Stimulated activated CD8-positive, alpha-beta memory T cell treated with anti-CD3 and anti-CD28 coated beads, Interleukin-15, amount 100 ng/mL, for 4 hours (primary cell): Measurements from ENCODE around the gene GPR39.

Experiments used
- DNase-seq, 2 donors: peaks; one replicate each; pipeline ENCODE4 v3.0.0-alpha.2; 2020; ENCODE audit warnings: low read depth in 2 of 2

GPR39 gene

DNA sequence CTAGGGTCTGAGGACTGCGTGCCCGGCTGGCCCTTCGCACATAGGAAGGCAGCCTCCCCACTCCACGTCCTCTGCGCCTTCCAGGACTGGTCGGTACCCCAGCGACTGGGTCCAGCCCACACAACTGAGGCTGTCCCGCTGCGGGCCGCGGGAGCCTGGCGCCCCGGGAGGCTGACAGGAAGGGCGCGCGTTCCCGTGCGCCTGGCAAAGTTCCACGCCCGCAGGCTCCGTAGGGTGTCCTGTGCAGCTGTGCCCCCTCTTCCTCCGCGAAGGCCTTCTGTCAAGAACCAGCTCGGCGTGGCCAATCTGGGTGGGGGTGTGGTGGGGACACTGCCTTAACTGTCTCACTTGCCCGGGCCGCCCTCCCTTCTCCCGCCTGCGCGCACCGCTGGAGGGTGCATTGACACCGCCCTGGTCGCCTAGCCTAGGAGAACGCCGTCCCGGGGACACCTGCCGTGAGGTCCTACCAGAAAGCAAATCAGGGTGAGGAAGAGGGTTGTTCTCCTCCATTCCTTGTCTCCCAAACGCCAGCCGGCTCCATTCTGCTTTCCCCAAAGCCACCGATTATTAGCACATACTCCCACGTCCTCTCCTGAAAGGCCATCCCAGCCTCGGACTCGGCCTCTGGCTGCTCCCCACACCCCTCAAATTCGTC is 254.0 kb downstream of the GPR39 start:
- DNase-seq: no peak

- no peak for DNase-seq
These were observed 254.7 kb downstream of the GPR39 start for GRCh38 chr2:132671151-132671835.

GRCh38 chr2:132676999-132677398 is 260.4 kb downstream of the GPR39 start:
- no peak for DNase-seq

DNA sequence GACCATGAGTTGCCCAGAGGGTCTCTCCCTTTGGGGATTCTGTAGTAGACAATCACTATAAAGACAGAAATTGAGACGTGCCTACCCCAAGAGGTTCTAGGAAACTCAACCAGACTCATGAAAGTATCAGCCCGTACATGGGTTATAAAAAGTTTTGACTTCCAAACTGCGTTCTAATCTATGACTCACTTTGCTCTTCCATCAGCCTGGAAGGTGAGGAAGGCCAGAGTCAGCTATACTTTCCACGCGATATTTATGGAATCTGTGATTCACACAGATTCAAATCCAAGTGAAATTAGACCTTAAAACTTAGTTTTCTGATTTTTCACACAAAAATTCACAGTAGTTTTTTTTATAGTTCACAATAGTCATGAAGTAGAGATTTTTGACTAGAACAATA is 261.1 kb downstream of the GPR39 start:
- DNase-seq: no peak

GRCh38 chr2:132678483-132678882 is 261.9 kb downstream of the GPR39 start:
- DNase-seq: no peak

DNA sequence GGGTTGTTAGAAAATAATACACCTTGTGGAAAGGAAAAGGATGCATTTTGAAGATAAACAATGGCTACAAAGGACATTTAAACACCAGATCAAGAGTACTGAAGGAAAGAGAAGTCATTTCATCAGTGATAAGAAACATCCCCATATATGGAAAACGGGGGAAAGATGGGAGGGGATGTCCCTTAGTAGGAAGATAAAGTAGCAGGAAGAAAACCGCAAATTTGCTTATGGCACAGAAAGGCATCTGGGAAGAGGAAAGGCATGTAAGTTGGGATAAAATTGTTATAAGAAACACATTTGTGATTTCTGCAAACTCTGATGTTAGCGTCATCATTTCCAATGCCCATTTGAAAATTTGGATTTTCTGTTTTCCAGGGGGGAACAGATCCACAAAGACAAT is 263.9 kb downstream of the GPR39 start:
- DNase-seq: no peak

DNA sequence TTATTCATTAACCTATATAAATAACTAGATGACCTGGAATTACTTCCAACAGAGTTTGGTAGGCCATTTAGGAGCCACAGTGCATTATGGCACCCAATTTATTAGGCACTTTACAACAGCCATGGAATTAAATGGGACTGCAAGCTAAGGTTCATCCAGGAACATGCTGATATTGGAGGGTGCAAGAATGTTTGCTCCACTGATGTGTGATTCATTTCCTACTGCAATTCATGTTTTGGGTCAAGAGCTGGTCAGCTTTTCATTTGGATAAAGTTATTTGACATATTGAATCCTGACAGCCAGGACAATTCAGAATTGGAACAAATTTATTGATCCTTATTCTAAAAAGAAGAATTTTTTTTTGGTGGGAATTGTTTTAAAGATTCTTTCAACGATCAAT is 265.2 kb downstream of the GPR39 start:
- no peak for DNase-seq

GRCh38 chr2:132690664-132691303 is 274.2 kb downstream of the GPR39 start:
- DNase-seq: no peak

DNA sequence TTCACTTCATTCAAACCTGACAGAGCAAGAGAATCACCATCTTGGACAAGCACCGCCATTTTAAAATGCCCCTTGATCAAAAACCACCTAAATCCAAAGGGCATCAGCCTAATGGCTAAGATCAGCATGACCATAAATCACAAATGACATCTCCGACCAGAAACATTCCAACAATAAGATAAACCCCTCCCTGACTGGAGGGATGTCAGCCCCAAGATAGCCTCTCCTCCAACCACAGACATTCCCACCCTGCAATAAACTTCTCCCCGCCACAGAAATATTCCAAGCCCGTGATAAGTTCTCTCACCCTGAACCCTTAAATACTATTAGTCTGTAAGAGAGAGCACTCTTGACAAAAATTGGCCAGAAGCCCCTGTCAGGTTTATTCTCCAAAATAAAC is 275.0 kb downstream of the GPR39 start:
- no peak for DNase-seq

GRCh38 chr2:132692816-132693215 is 276.2 kb downstream of the GPR39 start:
- DNase-seq: no peak
